ENCODE data around the gene CMTM8. TPM values are rescaled to one million over a fixed set of nuclear protein-coding genes. Genes with fewer than 3 reads are reported as not detected.

Gene CMTM8
- total and polyA plus RNA-seq, 10 of the 15 experiments (the other 5 are each of a cell fraction or from before 2014, with no cell fraction given) = 0.11 to 0.23 TPM; not detected in 8

DNA sequence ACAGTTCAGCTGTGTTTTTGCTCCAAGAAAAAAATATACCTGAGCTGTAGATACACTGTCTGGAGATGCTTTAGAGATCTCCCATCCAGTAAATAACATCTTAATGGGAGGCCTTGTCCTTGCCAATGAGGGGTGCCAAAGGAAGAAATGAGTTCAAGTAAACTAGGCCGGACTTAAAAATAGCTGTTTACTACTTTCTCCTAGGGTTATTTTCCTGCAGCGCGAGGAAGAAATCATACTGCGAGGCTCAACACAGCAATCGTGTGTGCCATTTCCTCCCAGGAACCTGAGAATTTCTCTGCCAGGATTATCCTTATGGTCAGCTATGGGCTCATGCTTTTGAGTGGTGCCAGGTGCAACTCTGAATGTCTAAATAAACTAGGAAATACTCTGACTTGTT lies 71.9 kb downstream of the CMTM8 start (continued):
- TF ChIP-seq, protein P1, sequence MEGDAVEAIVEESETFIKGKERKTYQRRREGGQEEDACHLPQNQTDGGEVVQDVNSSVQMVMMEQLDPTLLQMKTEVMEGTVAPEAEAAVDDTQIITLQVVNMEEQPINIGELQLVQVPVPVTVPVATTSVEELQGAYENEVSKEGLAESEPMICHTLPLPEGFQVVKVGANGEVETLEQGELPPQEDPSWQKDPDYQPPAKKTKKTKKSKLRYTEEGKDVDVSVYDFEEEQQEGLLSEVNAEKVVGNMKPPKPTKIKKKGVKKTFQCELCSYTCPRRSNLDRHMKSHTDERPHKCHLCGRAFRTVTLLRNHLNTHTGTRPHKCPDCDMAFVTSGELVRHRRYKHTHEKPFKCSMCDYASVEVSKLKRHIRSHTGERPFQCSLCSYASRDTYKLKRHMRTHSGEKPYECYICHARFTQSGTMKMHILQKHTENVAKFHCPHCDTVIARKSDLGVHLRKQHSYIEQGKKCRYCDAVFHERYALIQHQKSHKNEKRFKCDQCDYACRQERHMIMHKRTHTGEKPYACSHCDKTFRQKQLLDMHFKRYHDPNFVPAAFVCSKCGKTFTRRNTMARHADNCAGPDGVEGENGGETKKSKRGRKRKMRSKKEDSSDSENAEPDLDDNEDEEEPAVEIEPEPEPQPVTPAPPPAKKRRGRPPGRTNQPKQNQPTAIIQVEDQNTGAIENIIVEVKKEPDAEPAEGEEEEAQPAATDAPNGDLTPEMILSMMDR (IDR thresholded peaks at IDR 0.05 in 2 of 3, conservative IDR thresholded peaks at IDR 0.05 in 1 of 3; ENCODE audit: control insufficient read depth in 2 of 3, extremely low read depth in 1 of 3, insufficient read depth in 1 of 3, low read depth in 3 of 3, low read length in 3 of 3) = no peak
- TF ChIP-seq RUNX3 (IDR thresholded peaks at IDR 0.05; ENCODE audit: low read length) = no peak
- TF ChIP-seq, protein P2, sequence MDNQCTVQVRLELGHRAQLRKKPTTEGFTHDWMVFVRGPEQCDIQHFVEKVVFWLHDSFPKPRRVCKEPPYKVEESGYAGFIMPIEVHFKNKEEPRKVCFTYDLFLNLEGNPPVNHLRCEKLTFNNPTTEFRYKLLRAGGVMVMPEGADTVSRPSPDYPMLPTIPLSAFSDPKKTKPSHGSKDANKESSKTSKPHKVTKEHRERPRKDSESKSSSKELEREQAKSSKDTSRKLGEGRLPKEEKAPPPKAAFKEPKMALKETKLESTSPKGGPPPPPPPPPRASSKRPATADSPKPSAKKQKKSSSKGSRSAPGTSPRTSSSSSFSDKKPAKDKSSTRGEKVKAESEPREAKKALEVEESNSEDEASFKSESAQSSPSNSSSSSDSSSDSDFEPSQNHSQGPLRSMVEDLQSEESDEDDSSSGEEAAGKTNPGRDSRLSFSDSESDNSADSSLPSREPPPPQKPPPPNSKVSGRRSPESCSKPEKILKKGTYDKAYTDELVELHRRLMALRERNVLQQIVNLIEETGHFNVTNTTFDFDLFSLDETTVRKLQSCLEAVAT (IDR thresholded peaks at IDR 0.05) = no peak
- TF ChIP-seq, protein P3, sequence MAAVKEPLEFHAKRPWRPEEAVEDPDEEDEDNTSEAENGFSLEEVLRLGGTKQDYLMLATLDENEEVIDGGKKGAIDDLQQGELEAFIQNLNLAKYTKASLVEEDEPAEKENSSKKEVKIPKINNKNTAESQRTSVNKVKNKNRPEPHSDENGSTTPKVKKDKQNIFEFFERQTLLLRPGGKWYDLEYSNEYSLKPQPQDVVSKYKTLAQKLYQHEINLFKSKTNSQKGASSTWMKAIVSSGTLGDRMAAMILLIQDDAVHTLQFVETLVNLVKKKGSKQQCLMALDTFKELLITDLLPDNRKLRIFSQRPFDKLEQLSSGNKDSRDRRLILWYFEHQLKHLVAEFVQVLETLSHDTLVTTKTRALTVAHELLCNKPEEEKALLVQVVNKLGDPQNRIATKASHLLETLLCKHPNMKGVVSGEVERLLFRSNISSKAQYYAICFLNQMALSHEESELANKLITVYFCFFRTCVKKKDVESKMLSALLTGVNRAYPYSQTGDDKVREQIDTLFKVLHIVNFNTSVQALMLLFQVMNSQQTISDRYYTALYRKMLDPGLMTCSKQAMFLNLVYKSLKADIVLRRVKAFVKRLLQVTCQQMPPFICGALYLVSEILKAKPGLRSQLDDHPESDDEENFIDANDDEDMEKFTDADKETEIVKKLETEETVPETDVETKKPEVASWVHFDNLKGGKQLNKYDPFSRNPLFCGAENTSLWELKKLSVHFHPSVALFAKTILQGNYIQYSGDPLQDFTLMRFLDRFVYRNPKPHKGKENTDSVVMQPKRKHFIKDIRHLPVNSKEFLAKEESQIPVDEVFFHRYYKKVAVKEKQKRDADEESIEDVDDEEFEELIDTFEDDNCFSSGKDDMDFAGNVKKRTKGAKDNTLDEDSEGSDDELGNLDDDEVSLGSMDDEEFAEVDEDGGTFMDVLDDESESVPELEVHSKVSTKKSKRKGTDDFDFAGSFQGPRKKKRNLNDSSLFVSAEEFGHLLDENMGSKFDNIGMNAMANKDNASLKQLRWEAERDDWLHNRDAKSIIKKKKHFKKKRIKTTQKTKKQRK (IDR thresholded peaks at IDR 0.05; ENCODE audit: low read depth, low read length) = no peak
